Stimulated activated CD8-positive, alpha-beta memory T cell treated with anti-CD3 and anti-CD28 coated beads, Interleukin-12 subunit alpha, Interleukin-12 subunit beta, amount 100 ng/mL, for 24 hours (primary cell): ENCODE results near the gene TRABD2A.
A peak's percentile ranks its signal among the peaks of the same experiment; 100 is the strongest.

Experiments used
- DNase-seq: peaks from one replicate; pipeline ENCODE4 v3.0.0-alpha.2; 2020; ENCODE audit errors: extremely low read depth

Gene TRABD2A

GRCh38 chr2:84817239-84817655, 63.6 kb downstream of the TRABD2A start:
- DNase-seq: no peak

GRCh38 chr2:84816426-84817026, 64.4 kb downstream of the TRABD2A start:
- no peak for DNase-seq

- no peak for DNase-seq
Observed at GRCh38 chr2:84815146-84815545, 65.7 kb downstream of the TRABD2A start.

- no peak for DNase-seq
Observed at GRCh38 chr2:84811839-84812431, 68.9 kb downstream of the TRABD2A start.

- DNase-seq: no peak
Observed at GRCh38 chr2:84808279-84808678, 72.6 kb downstream of the TRABD2A start.

- DNase-seq: no peak
Observed at GRCh38 chr2:84807063-84807485, 73.8 kb downstream of the TRABD2A start.

GRCh38 chr2:84805250-84805958, 75.5 kb downstream of the TRABD2A start:
- DNase-seq: no peak

GRCh38 chr2:84801811-84802210, 79.1 kb downstream of the TRABD2A start:
- no peak for DNase-seq

- no peak for DNase-seq
Observed at GRCh38 chr2:84800194-84800805, 80.6 kb downstream of the TRABD2A start.

- DNase-seq: no peak
Observed at GRCh38 chr2:84799772-84800171, 81.1 kb downstream of the TRABD2A start.

- DNase-seq: no peak
Observed at GRCh38 chr2:84797271-84797670, 83.6 kb downstream of the TRABD2A start.

- no peak for DNase-seq
Observed at GRCh38 chr2:84796798-84797197, 84.1 kb downstream of the TRABD2A start.

- DNase-seq: no peak
Observed at GRCh38 chr2:84793641-84794040, 87.2 kb downstream of the TRABD2A start.

- DNase-seq: no peak
Observed at GRCh38 chr2:84792856-84793522, 87.9 kb downstream of the TRABD2A start.

GRCh38 chr2:84788498-84788897, 92.4 kb downstream of the TRABD2A start:
- no peak for DNase-seq

- no peak for DNase-seq
Observed at GRCh38 chr2:84788027-84788426, 92.9 kb downstream of the TRABD2A start.

- no peak for DNase-seq
Observed at GRCh38 chr2:84786601-84787000, 94.3 kb downstream of the TRABD2A start.

GRCh38 chr2:84785950-84786349, 94.9 kb downstream of the TRABD2A start:
- DNase-seq: no peak

GRCh38 chr2:84782717-84783442, 98.0 kb downstream of the TRABD2A start:
- no peak for DNase-seq

- DNase-seq: peak; percentile 15
Observed at GRCh38 chr2:84781942-84782716, 98.8 kb downstream of the TRABD2A start.

- no peak for DNase-seq
Observed at GRCh38 chr2:84779781-84780180, 101.1 kb downstream of the TRABD2A start.
